HG03469 (cell line): ENCODE results near the gene PRCP.
A peak's percentile ranks its signal among the peaks of the same experiment; 100 is the strongest.

Experiments
- ATAC-seq: cut with Tn5 transposase; IDR thresholded peaks from one replicate; pipeline ENCODE4 v1.9.1; 2021; ENCODE audit warnings: mild to moderate bottlenecking, moderate library complexity, moderate number of reproducible peaks; ENCODE audit not compliant: unreplicated experiment

Gene PRCP

GRCh38 chr11:82791779-82792178, 108.5 kb downstream of the PRCP start:
- no peak for ATAC-seq

- no peak for ATAC-seq
Measured at GRCh38 chr11:82790723-82791484, 109.3 kb downstream of the PRCP start.

- ATAC-seq: no peak
Measured at GRCh38 chr11:82787981-82788380, 112.2 kb downstream of the PRCP start.

- no peak for ATAC-seq
Measured at GRCh38 chr11:82786836-82787235, 113.4 kb downstream of the PRCP start.

GRCh38 chr11:82786001-82786400, 114.2 kb downstream of the PRCP start:
- no peak for ATAC-seq

GRCh38 chr11:82782825-82783374, 117.3 kb downstream of the PRCP start:
- no peak for ATAC-seq

- ATAC-seq: no peak
Measured at GRCh38 chr11:82778776-82779175, 121.5 kb downstream of the PRCP start.

GRCh38 chr11:82776377-82776776, 123.9 kb downstream of the PRCP start:
- no peak for ATAC-seq

- peak; percentile 94 for ATAC-seq
Measured at GRCh38 chr11:82775736-82776346, 124.4 kb downstream of the PRCP start.

GRCh38 chr11:82775218-82775617, 125.0 kb downstream of the PRCP start:
- no peak for ATAC-seq
